GM12878 (cell line): Measurements from ENCODE around the gene CACNA1E. TPM values are rescaled to one million over a fixed set of nuclear protein-coding genes. Genes with fewer than 3 reads are reported as not detected.
A peak's percentile ranks its signal among the peaks of the same experiment; 100 is the strongest.

ENCODE experiments used
- ASH2L ChIP-seq: fragments of 300-600, 200-600 bp; sonication (generic); IDR thresholded peaks from 2 replicates; pipeline ENCODE4 v1.6.1; 2017; ENCODE audit warnings: low read depth, mild to moderate bottlenecking, borderline replicate concordance
- E2F4 ChIP-seq: IDR thresholded peaks from 2 replicates; pipeline ENCODE4 v1.6.1; 2012; ENCODE audit warnings: low read depth, low read length, improper control_type of control experiment
- JUND ChIP-seq: IDR thresholded peaks from 2 replicates; pipeline ENCODE4 v1.6.1; 2012; ENCODE audit warnings: low read depth, mild to moderate bottlenecking, low read length, improper control_type of control experiment, moderate library complexity
- KLF5 ChIP-seq: fragments of 450-650 bp; IDR thresholded peaks from 2 replicates; pipeline ENCODE4 v1.6.1; 2014; ENCODE audit warnings: mild to moderate bottlenecking; ENCODE audit not compliant: partially characterized antibody
- MTA2 ChIP-seq: fragments of 450-650 bp; IDR thresholded peaks from 2 replicates; pipeline ENCODE4 v1.6.1; 2016; ENCODE audit warnings: low read depth, mild to moderate bottlenecking, moderate library complexity
- NKRF ChIP-seq: fragments of 450-650 bp; conservative IDR thresholded peaks from 2 replicates; pipeline ENCODE4 v1.6.1; 2017; ENCODE audit warnings: mild to moderate bottlenecking, moderate library complexity
- PAX5 ChIP-seq: IDR thresholded peaks from 2 replicates; pipeline ENCODE4 v1.6.1; 2011; ENCODE audit warnings: low read depth, low read length, borderline replicate concordance
- RCOR1 ChIP-seq: conservative IDR thresholded peaks from 2 replicates; pipeline ENCODE4 v1.6.1; 2012; ENCODE audit warnings: low read depth, low read length, improper control_type of control experiment
- RELB ChIP-seq: fragments of 450-650 bp; IDR thresholded peaks from 2 replicates; pipeline ENCODE4 v1.6.1; 2017; ENCODE audit warnings: low read depth, mild to moderate bottlenecking, moderate library complexity
- RUNX3 ChIP-seq: IDR thresholded peaks from 2 replicates; pipeline ENCODE4 v1.6.1; 2012; ENCODE audit warnings: low read length, inconsistent platforms
- SMAD1 ChIP-seq: fragments of 450-650 bp; IDR thresholded peaks from 2 replicates; pipeline ENCODE4 v1.6.1; 2018; ENCODE audit warnings: mild to moderate bottlenecking, low read depth; ENCODE audit not compliant: partially characterized antibody
- SMC3 ChIP-seq: IDR thresholded peaks from 2 replicates; pipeline ENCODE4 v1.6.1; 2011; ENCODE audit warnings: low read length, improper control_type of control experiment, borderline replicate concordance
- TBL1XR1 ChIP-seq: IDR thresholded peaks from 2 replicates; pipeline ENCODE4 v1.6.1; 2012; ENCODE audit warnings: low read depth, low read length, improper control_type of control experiment
- TCF3 ChIP-seq: IDR thresholded peaks from 2 replicates; pipeline ENCODE4 v1.6.1; 2012; ENCODE audit warnings: low read depth, mild to moderate bottlenecking, low read length, borderline replicate concordance; ENCODE audit not compliant: insufficient read depth
- USF1 ChIP-seq: IDR thresholded peaks from 2 replicates; pipeline ENCODE4 v1.6.1; 2011; ENCODE audit warnings: borderline replicate concordance, low read depth, mild to moderate bottlenecking, moderate library complexity, mixed read lengths, low read length; ENCODE audit not compliant: insufficient read depth; ENCODE audit errors: extremely low read length
- ZBTB11 ChIP-seq: fragments of 450-650 bp; formaldehyde crosslinking; IDR thresholded peaks from 2 replicates; pipeline ENCODE4 v1.5.0; 2022; ENCODE audit warnings: mild to moderate bottlenecking, missing genetic modification characterization
- ZNF24 ChIP-seq: fragments of 450-650 bp; IDR thresholded peaks from 2 replicates; pipeline ENCODE4 v1.6.1; 2017; ENCODE audit warnings: antibody characterized with exemption, mild to moderate bottlenecking
- ZNF384 ChIP-seq: IDR thresholded peaks from 2 replicates; pipeline ENCODE4 v1.6.1; 2012; ENCODE audit warnings: low read depth, mild to moderate bottlenecking, low read length, improper control_type of control experiment, borderline replicate concordance
- polyA plus RNA-seq, 11 experiments: library from polyadenylated mRNA; depleted of rRNA in 4 of 11; unstranded in 6 of 11; stranded (reverse) in 5 of 11; fragments of >200 nt; fragmentation: Nextera tagmentation in 4 of 11; fragmentation: Illumina TruSeq in 1 of 11; extraction: Ambion mirVana in 4 of 11; extraction: Trizol in 1 of 11; gene quantifications; 1 replicate in 1 of 11; 2 replicates in 10 of 11; pipeline versions ENCODE4 v1.2.1 to v1.2.3, GENCODE V29; 2011 to 2016; ENCODE audit warnings: inconsistent platforms in 2 of 11, missing spikeins in 2 of 11, low read depth in 1 of 11
- total RNA-seq, 4 experiments: library from RNA; depleted of rRNA in 3 of 4; stranded (reverse); fragments of >200 nt in 3 of 4; fragmentation: Illumina TruSeq in 1 of 4; extraction: Trizol in 1 of 4; gene quantifications; 2 replicates each; pipeline versions ENCODE4 v1.2.1 to v1.2.3, GENCODE V29; 2013 to 2021

The CACNA1E gene
- total and polyA plus RNA-seq, 10 of the 15 experiments (the other 5 are each of a cell fraction or from before 2014, with no cell fraction given) = 0.57 to 22.0 (median 8.5) TPM

GRCh38 chr1:181485287-181486097 lies 2.2 kb downstream of the CACNA1E start (continued):
- TF ChIP-seq E2F4 (no peak), RELB (peak; percentile 53; the same call in 1 of the 2 replicates), TCF3 (no peak), ZBTB11 (CRISPR knock-in tag) (no peak), SMC3 (peak; percentile 27; the same call in 1 of the 2 replicates), JUND (no peak), PAX5 (no peak), RUNX3 (no peak), ASH2L (no peak), TBL1XR1 (no peak; the same call in 1 of the 2 replicates), USF1 (peak; percentile 60), KLF5 (no peak), ZNF24 (0 out of 2 replicates have a peak, but pooled peaks have one; percentile 35), NKRF (peak; percentile 92), MTA2 (0 out of 2 replicates have a peak, but pooled peaks have one; percentile 39), RCOR1 (no peak), ZNF384 (peak; percentile 54; the same call in 1 of the 2 replicates), SMAD1 (no peak)
